GM18909 (cell line): ENCODE measurements around the gene CLIC3.

Experiments used
- ATAC-seq: cut with Tn5 transposase; IDR thresholded peaks from one replicate; pipeline ENCODE4 v1.9.1; 2021; ENCODE audit warnings: mild to moderate bottlenecking; ENCODE audit not compliant: unreplicated experiment, poor library complexity

CLIC3 gene

DNA sequence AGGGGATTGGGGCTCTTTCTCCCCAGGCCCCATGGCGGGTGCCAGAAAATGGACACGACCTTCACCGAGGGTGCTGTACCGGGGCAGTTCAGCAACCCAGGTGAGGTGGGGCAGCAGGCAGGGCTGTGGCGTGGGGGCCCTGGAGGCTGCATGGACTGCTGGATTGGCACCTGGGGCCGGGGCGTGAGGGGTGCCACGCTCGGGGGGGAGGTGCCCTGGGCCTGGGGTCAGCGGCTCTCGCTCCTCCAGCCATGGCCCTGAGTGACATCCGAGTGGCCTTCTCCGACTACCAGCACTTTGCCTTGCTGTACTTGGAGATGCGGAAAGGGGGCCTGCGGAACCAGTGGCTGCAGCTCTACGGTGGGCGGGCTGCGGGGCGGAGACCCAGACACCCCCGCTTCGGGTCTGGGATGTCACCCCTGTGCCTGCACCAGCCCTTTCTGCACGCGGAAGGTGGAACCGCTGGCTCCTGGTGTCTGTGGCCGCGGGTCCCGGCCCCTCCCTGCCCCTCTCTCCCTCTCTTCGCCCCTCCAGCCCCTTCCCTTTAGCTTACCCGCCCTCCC lies 11.8 kb downstream of the CLIC3 start:
- ATAC-seq = no peak

DNA sequence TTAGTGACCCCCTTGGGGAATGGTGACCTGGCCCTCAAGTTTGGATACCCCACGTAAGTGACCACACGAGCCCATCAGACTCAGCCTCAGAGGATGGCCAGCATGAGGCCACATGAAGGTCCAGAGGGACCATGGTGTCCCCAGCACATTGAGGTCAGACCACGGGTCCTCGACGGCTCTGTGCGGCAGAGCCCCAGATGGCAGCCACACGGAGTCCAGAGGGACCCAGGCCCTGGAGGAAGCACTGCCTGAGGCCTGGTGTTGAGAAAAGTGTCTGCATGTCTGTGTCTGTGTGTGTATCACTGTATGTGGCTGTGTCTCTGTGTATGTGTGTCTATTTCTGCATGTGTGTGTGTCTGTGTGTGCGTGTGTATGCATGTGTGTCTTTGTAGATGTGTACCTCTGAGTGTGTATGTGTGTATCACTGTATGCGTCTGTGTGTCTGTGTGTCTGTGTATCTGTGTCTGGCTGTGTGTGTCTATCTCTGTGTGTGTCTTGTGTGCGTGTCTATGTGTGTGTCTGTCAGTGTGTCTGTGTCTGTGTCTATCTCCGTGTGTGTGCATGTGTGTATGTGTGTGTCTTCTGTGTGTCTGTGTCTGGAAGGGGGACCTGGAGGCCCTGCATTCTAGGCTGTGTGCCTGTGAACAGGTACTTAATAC lies 12.6 kb downstream of the CLIC3 start:
- ATAC-seq = no peak

DNA sequence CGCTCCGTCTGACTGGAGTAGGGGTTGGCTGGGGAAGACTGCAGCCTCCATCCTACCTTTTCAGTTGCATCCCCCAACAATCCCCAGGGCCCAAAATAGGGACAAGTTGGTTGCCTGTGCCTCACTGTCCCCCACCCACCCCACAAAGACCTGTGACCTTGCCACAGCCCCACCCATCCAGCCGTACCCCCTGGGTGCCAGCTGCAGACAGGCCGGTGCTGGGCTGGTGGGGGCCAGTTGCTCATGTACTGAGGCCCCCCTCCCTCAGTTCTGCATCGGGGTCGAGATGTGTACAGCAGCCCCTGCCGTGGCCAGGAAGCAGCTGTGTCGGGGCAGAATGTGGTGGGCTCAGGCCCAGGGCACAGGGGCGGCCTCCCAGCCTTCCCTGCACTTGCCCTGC lies 13.2 kb downstream of the CLIC3 start:
- no peak for ATAC-seq

DNA sequence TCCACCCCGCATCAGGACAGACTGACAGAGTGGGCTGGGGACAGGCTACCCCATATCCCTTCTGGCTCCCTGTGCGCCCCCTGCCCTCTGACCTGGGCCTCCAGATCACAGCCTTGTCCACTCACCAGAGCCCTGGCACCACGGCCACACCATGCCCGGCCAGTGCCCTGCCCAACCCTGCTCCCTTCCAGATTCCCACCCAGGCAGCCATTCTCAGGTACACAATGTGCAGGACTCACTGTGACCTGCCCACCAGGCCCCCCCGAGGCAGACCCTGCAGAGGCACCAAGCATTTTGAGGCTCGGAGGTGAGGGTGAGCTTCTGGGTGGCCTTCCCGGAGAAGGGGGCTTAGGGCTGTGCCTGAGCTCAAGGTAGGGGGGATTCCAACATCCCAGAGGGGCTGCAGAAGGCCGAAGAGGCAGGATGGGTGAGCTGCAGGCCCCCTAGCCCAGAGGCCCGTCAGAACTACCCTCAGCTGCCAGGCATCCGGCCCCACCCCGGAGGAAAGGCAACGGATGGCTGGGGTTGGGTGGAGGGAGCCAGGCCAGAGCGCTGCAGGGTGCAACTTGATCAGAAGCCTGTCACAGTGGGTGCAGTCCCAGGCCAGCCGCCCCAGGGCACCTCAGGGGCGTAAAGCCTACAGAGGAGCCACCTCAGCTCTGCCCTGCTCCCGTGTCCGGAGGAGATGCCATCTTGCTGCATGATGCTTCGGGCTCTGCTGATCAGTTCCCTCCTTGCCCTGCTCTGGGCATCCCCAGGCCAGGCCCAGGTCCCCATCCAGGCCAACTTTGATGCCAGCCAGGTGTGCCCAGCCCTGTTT lies 13.9 kb downstream of the CLIC3 start, which contains the start of gene LCNL1:
TSS of gene LCNL1 (plus strand) at position 762 of the 820 bp plus-strand sequence. CDS start 594 bp downstream, outside the sequence.
- no peak for ATAC-seq

DNA sequence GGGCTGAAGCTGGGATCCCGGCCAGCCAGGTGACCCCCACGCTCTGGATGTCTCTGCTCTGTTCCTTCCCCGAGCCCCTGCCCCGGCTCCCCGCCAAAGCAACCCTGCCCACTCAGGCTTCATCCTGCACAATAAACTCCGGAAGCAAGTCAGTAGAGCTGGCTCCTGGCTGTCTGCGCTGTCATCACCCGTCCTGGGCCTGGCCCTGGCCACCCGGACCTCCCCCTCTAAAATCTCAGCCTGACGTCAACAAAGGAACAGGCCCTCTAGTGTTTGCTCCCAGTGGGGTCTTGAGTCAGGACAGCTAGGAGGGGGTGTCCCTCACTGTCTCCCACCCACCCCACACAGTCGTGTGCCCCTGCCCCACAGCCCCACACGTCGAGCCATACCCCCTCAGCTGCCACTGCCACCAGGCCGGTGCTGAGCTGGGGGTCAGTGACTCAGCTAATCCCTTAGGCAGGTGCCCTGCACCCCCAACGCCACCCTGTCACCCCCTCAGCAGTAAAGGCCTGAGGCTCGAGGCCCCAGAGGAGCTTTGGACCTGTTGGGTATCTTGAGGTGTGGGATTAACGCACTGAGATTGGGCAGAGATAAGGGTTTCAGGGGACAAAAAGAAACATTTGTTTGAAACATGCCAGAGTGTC lies 14.7 kb downstream of the CLIC3 start:
- no peak for ATAC-seq

DNA sequence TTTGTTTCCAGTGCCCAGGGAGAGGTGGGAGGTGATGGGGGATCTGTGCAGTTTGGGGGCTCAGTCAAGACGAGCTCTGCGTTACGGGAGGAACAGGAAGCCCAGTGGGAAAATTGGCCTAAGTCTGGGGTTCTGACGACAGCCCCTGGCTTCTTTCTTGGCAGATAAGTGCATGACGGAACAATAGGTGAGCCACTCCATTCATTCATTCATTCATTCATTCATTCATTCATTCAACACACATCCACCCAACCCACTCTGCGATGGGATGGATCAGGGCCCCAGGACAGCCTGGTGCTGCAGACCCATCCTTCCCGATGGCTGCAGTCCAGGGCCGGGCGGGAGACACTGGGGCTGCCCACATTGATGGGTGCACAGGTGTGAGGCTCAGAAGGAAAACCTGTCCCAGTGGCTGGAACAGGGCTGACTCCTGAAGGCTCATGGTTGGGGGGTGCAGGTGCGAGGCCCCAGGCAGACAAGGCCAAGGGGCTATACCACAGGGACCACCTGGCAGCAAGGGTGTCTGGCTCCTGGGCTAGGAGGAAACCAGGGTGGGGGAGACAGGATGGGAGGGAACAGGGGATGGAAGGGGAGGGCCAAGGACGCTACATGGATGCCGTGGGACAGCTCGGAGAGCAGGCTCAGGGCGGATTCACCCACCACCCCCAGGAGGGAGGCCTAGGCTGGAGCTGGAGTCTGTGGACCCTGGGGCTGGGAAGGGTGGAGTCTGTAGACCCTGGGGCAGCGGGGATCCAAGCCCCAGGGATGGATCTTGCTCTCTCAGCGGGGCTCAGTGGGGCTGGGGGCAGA lies 15.5 kb downstream of the CLIC3 start:
- ATAC-seq = no peak

DNA sequence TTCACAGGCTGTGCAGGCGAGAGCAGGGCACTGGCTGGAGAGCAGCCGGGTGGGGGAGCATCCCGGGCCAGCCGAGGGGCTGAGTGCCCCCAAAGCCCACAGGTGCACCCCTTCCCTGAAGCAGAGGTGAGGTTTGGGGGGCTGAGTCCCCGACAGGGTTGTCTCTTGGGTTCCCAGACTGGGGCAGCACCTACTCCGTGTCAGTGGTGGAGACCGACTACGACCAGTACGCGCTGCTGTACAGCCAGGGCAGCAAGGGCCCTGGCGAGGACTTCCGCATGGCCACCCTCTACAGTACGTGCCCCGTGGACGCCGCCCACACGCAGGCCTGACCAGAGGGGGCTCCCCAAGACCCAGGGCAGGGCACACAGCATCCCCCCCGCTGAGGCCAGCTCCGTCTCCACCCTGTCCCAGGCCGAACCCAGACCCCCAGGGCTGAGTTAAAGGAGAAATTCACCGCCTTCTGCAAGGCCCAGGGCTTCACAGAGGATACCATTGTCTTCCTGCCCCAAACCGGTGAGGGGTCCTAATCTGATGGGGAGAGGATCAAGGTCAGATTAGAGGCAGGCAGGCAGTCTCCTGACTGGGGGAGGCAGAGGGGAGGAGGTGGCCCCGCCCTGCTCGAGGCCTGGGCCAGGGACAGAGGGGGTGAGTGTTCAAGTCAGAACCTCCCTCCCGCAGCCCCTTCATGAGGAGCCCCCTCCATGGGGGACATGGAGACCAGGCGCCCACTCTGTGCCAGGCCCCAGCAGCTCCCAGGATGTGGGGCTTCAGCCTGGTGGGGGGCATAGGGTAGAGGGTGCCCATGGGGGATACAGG lies 16.4 kb downstream of the CLIC3 start:
- ATAC-seq = no peak

DNA sequence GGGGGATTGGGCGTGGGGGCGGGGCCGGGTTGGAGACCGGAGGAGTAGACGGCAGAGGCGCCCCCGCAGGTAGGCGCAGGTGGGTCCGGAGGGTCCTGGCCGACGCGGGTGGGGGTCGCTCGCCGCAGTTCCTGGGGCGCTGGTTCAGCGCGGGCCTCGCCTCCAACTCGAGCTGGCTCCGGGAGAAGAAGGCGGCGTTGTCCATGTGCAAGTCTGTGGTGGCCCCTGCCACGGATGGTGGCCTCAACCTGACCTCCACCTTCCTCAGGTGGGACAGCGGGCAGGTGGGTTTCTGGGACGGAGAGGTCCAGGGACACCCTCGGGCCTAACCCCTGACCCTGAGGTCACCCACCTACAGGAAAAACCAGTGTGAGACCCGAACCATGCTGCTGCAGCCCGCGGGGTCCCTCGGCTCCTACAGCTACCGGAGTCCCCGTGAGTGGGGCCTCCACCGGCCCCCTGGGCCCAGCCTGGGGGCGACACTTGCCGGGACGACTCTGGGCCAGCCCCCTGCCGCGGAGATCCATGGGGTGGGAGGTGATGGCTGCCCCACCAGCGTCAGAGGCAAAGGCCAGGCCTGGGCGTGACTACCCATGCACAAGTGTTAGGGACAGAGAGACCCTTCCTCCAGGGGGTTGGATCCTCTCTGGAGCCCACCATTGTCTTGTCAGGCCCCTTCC lies 17.4 kb downstream of the CLIC3 start:
- no peak for ATAC-seq

DNA sequence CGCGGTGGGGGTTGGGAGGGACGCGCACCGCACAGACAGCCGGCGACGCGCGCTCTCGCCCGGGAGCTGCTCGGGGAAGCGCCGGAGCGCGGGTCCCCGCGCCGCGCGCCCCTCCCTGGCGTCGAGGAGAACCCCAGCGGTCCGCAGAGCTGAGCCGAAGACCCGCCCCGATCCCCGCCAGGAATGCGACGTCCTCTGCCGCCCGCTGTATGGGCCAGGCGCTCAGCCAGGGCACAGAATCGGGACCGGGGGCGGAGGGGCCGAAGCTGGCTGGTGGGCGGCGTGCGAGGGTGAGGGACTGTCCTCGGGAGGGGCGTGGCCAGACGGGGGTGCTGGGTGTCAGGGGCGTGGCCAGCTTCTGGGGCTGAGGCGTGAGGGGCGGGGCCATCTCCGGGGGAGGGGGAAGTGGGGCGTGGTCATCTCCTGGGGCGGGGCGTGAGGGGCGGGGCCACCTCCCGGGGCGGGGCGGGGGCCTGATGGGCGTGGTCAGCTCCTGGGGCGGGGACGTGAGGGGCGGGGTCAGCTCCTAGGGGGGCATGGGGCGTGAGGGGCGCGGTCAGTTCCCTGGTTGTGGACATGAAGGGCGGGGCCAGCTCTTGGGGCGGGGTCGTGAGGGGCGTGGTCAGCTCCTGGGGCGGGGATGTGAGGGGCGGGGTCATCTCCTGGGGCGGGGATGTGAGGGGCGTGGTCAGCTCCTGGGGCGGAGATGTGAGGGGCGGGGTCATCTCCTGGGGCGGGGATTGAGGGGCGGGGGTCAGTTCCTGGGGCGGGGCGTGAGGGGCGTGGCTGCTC lies 18.1 kb downstream of the CLIC3 start:
- ATAC-seq = no peak

DNA sequence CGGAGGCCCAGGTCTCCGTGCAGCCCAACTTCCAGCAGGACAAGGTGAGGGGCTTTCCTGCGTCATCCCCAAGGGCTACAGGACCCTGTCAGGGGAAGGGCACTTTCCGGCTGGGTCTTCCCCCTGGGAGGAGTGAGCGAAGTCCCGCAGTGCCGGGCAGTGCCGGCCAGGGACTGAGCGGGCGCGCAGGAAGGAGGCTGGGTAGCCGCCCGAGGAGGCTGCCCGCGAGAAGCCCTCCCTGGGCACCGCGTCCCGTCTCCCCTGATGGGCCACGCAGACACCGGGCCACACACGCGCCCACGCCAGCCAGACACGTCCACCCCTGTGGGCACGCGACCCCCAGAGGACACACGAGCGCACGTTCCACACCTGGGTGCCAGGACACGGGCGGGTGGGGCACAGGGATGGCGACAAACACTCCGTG lies 18.7 kb downstream of the CLIC3 start:
- ATAC-seq = no peak

DNA sequence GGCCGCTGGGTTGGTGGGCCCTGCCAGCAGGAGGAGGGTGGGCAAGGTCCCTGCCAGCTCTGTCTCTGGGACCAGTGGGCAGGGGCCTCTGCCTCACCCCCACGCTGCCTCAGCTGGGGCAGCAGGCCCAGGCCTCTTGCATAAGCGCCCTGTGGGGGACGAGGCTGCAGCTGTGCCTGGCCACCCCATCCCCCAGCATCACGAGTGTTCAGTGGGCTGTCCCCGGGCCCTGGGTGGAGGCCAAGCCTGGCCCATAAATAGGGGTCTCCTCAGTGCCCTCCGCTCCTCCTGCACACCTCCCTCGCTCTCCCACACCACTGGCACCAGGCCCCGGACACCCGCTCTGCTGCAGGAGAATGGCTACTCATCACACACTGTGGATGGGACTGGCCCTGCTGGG lies 19.1 kb downstream of the CLIC3 start, which contains the start of gene PTGDS:
TSS of gene PTGDS (plus strand) at position 282 of the 400 bp plus-strand sequence. CDS start at position 357, 75 bp downstream.
- no peak for ATAC-seq

DNA sequence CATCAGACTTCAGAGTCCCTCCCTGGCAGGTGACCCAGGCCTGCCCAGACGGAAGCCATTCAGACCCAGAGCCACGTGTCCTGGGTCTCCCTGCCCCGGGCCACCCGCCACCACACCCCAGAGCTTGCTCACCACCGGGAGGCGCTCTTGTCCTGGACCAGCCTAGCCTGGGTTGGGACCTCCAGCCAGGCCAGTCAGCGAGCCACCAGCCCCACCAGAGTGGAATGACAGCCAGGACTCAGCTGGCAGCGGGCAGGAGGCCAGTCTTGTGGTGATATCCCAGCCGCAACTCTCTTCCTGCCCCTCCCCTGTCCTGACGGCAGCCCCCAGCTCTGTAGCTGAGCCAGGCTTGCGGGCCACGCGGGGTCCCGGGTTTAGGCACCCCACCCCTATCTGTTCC lies 20.7 kb downstream of the CLIC3 start:
- ATAC-seq = no peak

DNA sequence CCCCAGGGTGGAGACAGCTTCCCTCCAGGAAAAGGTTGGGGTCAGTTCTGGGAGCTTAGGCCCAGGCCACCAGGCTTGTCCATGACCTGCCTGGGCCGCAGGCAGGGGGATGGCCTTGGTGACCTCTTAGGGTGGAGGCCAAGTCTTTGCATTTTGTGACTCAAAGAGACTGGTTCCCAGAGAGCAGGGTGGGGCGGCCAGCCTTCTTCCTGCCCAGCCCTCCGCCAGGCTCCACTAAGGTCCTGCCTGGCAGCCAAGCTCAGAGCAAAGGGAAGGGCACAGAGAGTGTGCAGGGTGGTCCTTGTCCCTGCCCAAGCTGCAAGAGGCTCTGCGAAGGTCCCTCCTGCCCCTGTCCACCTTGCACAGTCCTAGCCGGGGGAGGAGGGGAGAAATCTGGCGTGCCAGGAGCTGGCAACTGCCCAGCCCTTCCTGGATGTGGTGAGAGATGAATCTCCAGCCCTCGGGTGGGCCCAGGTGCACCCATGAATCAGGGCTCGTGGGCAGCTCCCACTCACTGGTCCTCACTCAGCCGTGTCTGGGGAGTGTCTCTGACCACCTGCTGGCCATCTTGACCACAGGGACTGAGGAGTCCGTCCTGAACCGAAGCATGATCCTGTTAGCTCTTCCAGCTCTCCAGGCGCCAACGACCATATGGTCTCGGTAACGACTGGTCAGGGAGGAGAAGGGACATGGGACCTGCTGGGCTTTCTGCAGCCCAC lies 21.4 kb downstream of the CLIC3 start:
- no peak for ATAC-seq

DNA sequence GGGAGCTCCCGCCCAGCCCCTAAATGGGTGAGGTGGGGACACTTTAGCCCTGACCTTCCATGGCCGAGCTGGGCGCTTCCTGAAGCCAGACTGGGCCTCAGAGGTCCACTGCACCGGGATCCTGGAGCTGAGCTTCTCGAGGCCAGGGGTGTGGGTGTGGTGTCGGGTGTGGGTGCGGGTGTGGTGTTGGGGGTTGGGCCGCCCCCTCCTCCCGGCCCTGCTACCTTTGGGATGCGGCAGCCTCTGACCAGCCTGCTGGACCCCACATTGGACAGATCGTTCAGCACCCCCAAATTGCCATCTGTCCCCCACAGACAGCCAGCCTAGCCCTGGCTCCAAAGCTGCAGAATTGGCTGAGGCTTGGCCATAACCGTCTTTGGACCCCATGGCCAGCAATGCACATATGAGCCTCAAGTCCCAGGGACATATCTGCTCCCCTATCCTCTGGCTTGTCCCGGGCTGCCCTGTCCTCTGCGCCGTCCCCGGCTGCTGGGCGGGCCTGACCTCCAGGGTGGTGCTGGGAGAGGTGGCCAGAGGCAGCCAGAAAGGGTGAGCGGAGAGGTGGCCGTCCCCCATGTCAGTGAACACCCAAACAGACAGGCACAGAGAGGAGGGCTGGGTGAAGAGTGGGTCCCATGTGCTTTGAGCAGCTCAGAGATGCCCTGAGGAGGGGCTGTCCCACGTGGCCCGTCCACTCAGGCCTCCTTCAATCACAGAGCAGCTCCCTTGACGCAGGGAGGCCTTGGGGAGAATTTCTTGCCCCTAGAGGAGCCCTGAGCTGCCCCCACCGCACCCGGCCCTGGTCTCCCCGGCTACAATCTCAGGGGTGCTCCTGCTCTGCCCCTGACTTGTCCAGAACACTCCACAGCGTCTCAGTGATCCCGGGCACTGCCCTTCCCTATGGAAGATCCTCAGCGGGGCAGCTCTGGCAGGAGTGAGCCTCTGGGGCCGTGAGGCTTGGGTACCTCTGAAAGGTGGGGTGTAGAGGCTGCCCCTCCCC lies 22.4 kb downstream of the CLIC3 start:
- ATAC-seq = no peak

DNA sequence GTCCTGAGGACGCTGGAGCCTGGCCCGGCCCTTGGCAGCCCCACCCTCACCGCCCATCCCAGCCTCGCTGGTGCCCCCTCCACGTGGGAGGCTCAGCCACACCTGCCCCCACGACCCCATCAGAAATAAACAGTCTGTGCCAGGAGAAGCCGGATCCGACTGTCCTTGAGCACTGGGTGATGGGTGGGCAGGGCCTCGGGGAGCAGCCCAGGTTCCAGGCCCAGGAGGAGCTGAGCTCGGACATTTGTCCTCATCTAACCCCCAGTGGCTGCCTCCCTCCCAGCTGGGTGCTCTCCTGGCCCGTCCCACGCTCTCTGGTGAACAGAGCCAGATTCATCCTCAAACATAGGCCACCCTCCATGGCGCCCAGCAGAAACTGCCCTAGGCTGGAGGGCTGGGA lies 23.6 kb downstream of the CLIC3 start:
- no peak for ATAC-seq

DNA sequence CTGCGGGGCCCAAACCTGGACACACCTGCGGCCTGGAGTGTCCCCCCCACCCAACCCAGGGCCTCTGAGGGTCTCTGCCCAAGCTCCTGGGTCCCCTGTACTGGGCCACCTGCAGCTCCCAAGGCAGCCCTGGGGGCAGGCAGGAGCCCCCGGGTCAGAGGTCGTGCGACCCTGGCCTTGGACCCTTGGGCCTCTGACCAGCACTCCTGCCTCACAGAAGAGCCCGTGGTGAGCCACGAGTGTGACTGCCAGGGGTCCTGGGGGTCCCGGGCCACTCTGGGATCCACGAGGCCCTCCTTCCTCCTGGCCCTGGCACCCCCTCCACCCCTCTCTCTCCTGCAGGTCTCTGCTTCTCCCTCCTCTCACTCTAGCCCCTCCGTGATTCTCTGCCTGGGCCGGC lies 24.0 kb downstream of the CLIC3 start:
- ATAC-seq = no peak
